HG02973 (cell line): ENCODE results near the gene TMEM204.

ENCODE experiments used
- ATAC-seq: cut with Tn5 transposase; IDR thresholded peaks from one replicate; pipeline ENCODE4 v1.9.1; 2021; ENCODE audit warnings: moderate library complexity; ENCODE audit not compliant: unreplicated experiment

The TMEM204 gene

GRCh38 chr16:1533443-1533951 is at the start of gene TMEM204:
TSS of gene TMEM204 (plus strand) at chr16:1533666. CDS start at chr16:1534276, 610 bp downstream.
- ATAC-seq: no peak

- ATAC-seq: no peak
Observed at GRCh38 chr16:1485847-1486496, 47.5 kb upstream of the TMEM204 start.

GRCh38 chr16:1486551-1487390 is 46.7 kb upstream of the TMEM204 start:
- no peak for ATAC-seq

GRCh38 chr16:1487395-1488053 is 45.9 kb upstream of the TMEM204 start:
- ATAC-seq: no peak

GRCh38 chr16:1488054-1488601 is 45.3 kb upstream of the TMEM204 start:
- ATAC-seq: no peak

- no peak for ATAC-seq
Observed at GRCh38 chr16:1488619-1489018, 44.8 kb upstream of the TMEM204 start, which contains the start of gene PTX4. TSS of gene PTX4 (minus strand) at chr16:1488944. CDS start at chr16:1488909, 35 bp downstream.

GRCh38 chr16:1489077-1489476 is 44.4 kb upstream of the TMEM204 start:
- ATAC-seq: no peak

GRCh38 chr16:1491327-1491726 is 42.1 kb upstream of the TMEM204 start:
- ATAC-seq: no peak

GRCh38 chr16:1492082-1492922 is 41.2 kb upstream of the TMEM204 start:
- no peak for ATAC-seq

GRCh38 chr16:1492923-1493745 is 40.3 kb upstream of the TMEM204 start, which contains the start of gene TELO2:
TSS of gene TELO2 (plus strand) at chr16:1493360. CDS start at chr16:1494282, 922 bp downstream.
- ATAC-seq: peak; percentile 47

- ATAC-seq: no peak
Observed at GRCh38 chr16:1493746-1494094, 39.7 kb upstream of the TMEM204 start.

GRCh38 chr16:1494129-1494640 is 39.3 kb upstream of the TMEM204 start:
- no peak for ATAC-seq

GRCh38 chr16:1494711-1495110 is 38.8 kb upstream of the TMEM204 start:
- no peak for ATAC-seq

- ATAC-seq: no peak
Observed at GRCh38 chr16:1495211-1495888, 38.1 kb upstream of the TMEM204 start.

GRCh38 chr16:1495889-1496262 is 37.6 kb upstream of the TMEM204 start:
- no peak for ATAC-seq

- ATAC-seq: no peak
Observed at GRCh38 chr16:1496464-1496863, 37.0 kb upstream of the TMEM204 start.

GRCh38 chr16:1497014-1497598 is 36.4 kb upstream of the TMEM204 start:
- ATAC-seq: no peak
